Mucosa of stomach (tissue), 1 donor: ENCODE data around the gene BAIAP2L1.

Experiments
- H3K27me3 ChIP-seq: one replicate; pipeline ENCODE4 v1.7.0; 2013; ENCODE audit warnings: mild to moderate bottlenecking, low read length; ENCODE audit not compliant: control insufficient read depth, insufficient read depth
- H3K36me3 ChIP-seq: one replicate; pipeline ENCODE4 v1.7.0; 2013; ENCODE audit warnings: low read length; ENCODE audit not compliant: control insufficient read depth, insufficient read depth
- H3K4me1 ChIP-seq: one replicate; pipeline ENCODE4 v1.7.0; 2013; ENCODE audit warnings: mild to moderate bottlenecking, low read length; ENCODE audit not compliant: control insufficient read depth, insufficient read depth
- H3K4me3 ChIP-seq: one replicate; pipeline ENCODE4 v1.7.0; 2013; ENCODE audit warnings: low read length
- H3K9ac ChIP-seq: one replicate; pipeline ENCODE4 v1.7.0; 2013; ENCODE audit warnings: mild to moderate bottlenecking, low read length, moderate library complexity
- H3K9me3 ChIP-seq: one replicate; pipeline ENCODE4 v1.7.0; 2013; ENCODE audit warnings: mild to moderate bottlenecking, low read length, moderate library complexity; ENCODE audit not compliant: control insufficient read depth
- donor health status: Pancreatic carcinoma.

Gene BAIAP2L1

DNA sequence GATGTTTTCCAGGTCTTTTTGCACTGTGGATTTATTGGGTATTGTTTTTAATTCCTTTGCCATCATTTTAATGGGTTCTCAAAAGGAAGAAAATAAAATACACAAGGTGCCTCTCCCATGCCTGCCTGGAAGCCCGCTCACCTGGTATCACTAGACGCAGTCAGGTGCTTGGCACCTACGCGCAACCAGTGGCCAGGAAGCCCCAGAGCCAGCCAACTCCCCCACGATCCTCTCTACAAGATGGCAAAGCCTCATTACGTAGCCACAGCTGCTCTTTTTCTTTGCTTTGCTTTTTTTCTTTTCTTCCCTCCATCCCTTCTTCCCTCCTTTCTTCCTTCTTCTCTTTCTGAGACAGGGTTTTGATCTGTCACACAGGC, 34.3 kb downstream of the BAIAP2L1 start:
- Histone ChIP-seq H3K4me1 (peaks cover 59% of the 10 kb centered on the region), H3K9me3 (no peaks in the 10 kb centered on the region), H3K27me3 (no peaks in the 10 kb centered on the region), H3K36me3 (no peaks in the 10 kb centered on the region), H3K4me3 (no peak overlapping the region), H3K9ac (peak overlapping the region; percentile 32)

DNA sequence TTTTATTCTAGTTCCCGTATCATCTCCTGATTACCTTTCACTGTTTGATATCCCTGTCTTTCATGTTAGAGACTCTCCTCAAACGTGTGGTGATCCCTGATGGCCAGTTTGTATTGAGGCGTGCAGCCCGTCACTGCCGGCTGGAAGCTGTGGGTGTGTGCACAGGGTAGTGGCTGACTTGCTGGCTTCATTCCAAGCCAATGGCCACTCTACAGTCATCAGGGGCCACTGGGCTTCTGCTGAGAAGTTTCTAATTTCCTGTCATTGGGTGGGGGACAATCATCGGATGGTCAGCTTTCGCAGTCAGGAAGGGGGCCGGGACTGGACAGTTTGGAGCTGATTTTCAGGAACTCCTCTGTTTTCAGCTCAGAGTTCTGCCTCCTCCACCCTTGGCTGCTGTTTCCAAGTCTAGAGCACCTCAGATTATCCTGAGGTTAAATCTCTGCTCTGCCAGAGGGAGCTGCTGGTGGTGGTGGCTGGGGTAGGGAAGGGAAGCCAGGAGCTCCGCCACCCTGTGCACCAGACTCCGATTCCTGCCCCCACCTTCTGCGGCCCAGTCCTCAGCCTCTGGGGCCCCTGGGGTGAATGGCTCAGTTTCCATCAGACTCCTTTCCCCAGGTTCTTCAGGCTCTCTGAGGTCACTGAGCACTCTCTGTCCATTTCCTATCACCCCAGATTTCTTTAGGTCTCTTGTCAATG, 34.9 kb downstream of the BAIAP2L1 start:
- peaks cover 59% of the 10 kb centered on the region for H3K4me1 ChIP-seq
- no peaks in the 10 kb centered on the region for H3K36me3 ChIP-seq
- H3K9me3 ChIP-seq: no peaks in the 10 kb centered on the region
- peak overlapping the region; percentile 32 for H3K9ac ChIP-seq
- H3K27me3 ChIP-seq: no peaks in the 10 kb centered on the region
- H3K4me3 ChIP-seq: no peak overlapping the region

DNA sequence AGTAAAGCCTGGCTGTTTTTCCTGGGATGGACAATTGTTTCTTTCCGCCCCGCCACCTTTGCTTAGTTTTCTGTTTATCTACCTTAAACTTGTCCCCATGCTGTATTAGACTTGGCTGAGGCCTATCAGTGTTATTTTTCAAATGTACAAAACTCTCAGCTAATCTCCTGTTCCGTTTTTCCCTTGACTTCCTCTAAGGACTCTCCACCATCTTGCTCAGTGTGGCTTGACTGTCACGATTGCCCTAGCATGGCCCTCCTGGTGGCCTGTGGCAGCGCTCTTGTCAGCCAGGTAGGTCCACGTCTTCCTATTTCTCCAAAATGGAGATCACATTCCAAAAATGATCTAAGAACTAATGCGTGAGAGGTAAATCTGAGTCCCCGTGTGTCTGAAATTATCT, 36.7 kb downstream of the BAIAP2L1 start:
- peaks cover 4% of the 10 kb centered on the region for H3K36me3 ChIP-seq
- peak overlapping the region; percentile 17 for H3K4me3 ChIP-seq
- H3K9me3 ChIP-seq: no peaks in the 10 kb centered on the region
- H3K4me1 ChIP-seq: peaks cover 54% of the 10 kb centered on the region
- no peaks in the 10 kb centered on the region for H3K27me3 ChIP-seq
- no peak overlapping the region for H3K9ac ChIP-seq

DNA sequence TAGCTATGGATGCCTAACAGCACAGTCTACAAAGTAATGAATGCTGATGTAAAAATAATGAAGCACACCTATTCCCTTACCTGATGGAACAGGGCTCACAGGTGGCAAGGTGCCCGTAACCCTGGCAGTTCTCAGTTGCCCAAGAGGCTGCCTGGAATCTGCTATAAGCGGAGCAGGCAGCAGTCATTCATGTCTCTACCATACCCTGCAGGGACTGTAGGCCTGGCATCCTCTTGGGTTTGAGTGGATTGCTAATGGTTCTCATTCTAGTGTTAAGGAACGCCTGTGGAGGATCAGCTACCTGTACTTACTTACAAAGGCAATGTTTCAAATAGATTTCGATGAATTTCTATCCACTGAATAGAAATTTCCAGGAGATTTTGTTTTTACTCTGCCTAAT, 38.4 kb downstream of the BAIAP2L1 start:
- Histone ChIP-seq H3K9me3 (no peaks in the 10 kb centered on the region), H3K4me1 (peaks cover 45% of the 10 kb centered on the region), H3K4me3 (no peak overlapping the region), H3K27me3 (no peaks in the 10 kb centered on the region), H3K36me3 (peaks cover 4% of the 10 kb centered on the region), H3K9ac (no peak overlapping the region)

DNA sequence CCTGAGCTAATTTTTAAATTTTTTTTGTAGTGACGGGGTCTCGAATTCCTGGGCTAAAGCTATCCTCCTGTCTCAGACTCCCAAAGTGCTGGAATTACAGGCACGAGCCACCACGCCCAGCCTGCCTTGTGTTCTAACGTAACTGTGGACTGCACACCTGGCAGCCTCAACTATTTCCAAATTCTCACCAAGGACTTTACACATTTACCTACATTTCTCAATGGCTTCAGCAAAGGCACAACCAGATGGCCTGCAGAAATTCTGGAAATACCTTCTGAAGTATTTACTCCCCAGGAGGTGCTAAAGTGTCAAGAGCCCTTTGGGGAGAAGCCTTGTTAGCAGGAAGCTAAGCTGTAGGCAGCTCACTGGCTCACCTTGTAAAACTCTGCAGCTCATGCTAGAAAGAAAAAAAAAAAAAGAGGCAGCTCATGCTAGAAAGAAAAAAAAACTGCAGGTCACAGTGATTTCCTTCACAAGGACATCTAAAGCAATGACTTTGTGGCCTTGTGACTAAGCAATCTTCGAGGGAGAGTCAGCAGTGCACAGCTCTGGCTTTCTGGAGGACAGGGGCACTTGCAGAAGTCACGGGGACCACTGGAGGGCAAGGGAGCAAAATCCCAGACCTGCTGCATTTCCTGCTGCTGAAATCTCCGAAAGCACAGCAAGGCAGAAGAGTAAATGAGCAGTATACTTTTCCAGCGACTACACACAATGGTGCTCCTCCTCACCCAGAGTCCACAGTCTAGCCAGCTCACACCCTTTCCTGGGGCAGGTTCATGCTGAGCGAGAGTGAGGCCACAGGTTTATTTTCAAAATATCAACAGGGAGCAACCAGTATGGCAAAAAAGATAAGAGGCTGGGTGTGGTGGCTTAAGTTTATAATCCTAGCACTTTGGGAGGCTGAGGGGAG, 40.4 kb downstream of the BAIAP2L1 start:
- Histone ChIP-seq H3K9ac (peak overlapping the region; percentile 2), H3K4me1 (peaks cover 35% of the 10 kb centered on the region), H3K4me3 (no peak overlapping the region), H3K36me3 (peaks cover 4% of the 10 kb centered on the region), H3K9me3 (no peaks in the 10 kb centered on the region), H3K27me3 (no peaks in the 10 kb centered on the region)

DNA sequence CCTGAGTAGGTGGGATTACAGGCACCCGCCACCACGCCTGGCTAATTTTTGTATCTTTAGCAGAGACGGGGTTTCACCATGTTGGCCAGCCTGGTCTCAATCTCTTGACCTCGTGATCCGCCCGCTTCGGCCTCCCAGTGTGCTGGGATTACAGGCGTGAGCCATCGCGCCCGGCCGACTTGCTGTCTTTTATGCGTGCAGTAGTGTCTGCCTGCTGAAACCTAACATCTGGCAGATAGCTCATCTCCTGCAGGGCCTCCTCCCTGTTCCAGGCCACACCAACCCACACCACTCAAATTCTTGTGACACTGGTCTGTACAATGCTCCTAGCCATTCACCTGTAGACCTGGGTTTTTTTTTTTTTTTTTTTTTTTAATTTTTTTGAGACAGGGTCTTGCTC, 41.5 kb downstream of the BAIAP2L1 start:
- no peaks in the 10 kb centered on the region for H3K27me3 ChIP-seq
- H3K36me3 ChIP-seq: peaks cover 8% of the 10 kb centered on the region
- H3K9me3 ChIP-seq: no peaks in the 10 kb centered on the region
- H3K4me1 ChIP-seq: peaks cover 41% of the 10 kb centered on the region
- H3K4me3 ChIP-seq: no peak overlapping the region
- H3K9ac ChIP-seq: no peak overlapping the region

DNA sequence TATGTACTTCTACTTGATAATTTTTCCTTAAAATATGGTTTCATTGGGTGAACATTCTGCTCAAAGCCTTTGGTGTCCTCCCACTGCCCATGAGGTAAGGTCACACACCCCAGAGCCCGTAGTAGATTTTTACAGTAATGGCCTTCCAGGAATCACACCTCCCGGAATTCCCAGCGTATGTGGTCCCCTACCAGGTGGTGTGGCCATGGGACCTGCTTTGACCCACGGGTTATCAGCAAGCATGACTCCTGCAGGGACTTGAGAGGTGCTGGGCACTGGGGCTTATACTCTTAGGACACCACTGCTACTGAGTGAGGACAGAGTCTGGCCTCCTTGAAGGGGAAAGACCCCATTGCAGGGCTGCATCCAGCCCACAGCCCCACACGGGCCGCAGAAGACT, 42.2 kb downstream of the BAIAP2L1 start:
- H3K27me3 ChIP-seq: no peaks in the 10 kb centered on the region
- peaks cover 40% of the 10 kb centered on the region for H3K4me1 ChIP-seq
- peaks cover 8% of the 10 kb centered on the region for H3K36me3 ChIP-seq
- H3K4me3 ChIP-seq: no peak overlapping the region
- H3K9ac ChIP-seq: no peak overlapping the region
- H3K9me3 ChIP-seq: no peaks in the 10 kb centered on the region

DNA sequence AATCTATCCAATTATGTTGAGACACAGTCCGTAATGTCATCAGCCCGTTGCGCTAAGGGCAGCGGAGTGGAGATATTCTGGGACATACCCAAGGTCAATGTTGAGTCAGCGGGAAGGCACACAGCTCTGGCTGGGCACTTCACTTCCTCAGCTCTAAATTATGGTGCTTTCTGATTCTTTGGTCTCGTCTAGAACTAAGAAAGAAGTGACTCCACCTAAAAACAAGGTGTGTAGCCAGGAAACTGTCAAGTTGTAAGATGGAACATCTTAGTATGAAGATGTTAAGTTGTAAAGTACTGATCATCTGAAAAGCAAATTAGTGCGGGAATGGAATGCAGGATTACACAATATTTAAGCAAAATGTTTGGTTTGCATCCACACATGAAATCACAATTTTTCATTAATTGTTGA, 43.1 kb downstream of the BAIAP2L1 start:
- Histone ChIP-seq H3K9me3 (no peaks in the 10 kb centered on the region), H3K4me3 (no peak overlapping the region), H3K4me1 (peaks cover 39% of the 10 kb centered on the region), H3K36me3 (peaks cover 8% of the 10 kb centered on the region), H3K27me3 (no peaks in the 10 kb centered on the region), H3K9ac (no peak overlapping the region)

DNA sequence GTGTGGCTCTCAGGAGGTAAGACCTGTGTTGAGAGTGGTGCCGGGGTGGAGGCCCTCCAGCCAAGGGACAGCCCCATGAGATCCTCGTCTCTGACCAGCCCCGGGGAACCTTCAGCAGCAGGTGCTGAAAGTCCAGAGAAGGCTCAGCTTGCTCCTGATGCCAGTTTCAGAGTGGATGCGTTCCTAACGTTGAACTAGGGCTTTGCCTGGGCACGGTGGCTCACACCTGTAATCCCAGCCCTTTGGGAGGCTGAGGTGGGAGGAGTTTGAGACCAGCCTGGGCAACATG, 45.7 kb downstream of the BAIAP2L1 start:
- Histone ChIP-seq H3K4me3 (no peak overlapping the region), H3K9ac (peak overlapping the region; percentile 57), H3K36me3 (peaks cover 5% of the 10 kb centered on the region), H3K27me3 (no peaks in the 10 kb centered on the region), H3K4me1 (peaks cover 49% of the 10 kb centered on the region), H3K9me3 (no peaks in the 10 kb centered on the region)

DNA sequence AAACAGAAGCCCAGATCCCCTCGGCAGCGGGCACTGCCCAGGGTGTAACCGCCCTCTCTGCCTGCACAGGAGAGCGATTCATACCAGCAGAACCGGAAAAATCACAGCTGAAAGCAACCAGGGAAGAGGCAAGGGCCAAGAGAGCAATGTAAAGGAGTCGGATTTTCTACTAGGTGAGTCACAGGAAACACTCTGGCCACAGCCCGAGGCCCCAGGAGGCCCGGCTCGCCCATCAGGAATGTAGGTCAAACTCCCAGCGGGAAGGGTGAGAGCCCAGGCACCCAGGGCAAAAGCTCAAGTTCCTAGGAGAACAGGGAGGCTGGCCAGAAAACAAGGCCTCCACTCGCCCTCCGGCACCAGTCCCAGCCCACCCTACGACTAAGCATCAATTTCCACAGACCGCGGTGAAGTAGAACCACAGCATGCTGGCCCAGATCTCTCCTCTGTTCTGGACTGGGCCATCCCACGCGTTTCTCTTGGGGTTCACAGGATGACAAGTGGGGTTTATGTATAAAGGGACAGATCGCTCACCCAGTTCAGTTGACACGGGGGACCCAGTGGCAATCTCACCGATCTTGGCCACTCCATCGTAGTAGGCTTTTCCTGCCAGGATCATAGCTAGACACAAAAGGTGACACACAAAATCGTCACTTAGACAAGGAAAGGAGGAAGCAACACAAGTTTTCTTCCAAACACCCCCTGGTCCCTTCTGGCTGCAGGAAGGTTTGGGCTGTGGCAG, 46.2 kb downstream of the BAIAP2L1 start:
- Histone ChIP-seq H3K9ac (peak overlapping the region; percentile 57), H3K36me3 (peaks cover 4% of the 10 kb centered on the region), H3K4me1 (peaks cover 44% of the 10 kb centered on the region), H3K4me3 (no peak overlapping the region), H3K9me3 (no peaks in the 10 kb centered on the region), H3K27me3 (no peaks in the 10 kb centered on the region)

DNA sequence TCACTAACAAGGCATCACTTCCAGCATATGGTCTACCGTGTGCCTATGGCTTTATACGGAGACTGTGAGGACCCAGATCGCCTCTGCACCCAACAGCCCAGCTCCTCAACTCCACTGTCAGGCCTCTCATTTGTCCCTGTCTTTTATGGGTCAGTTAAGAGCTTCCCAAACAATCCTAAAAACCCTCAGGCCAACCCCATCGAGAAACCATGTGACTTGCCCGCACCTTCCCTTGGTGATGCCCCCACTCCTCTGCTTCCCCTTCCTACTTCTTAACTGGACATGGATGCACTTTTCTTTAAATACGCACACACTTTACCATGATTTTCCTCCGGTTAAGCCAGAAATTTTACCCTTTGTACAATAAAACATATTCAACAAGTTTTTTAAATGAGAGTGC, 46.8 kb downstream of the BAIAP2L1 start:
- peak overlapping the region; percentile 57 for H3K9ac ChIP-seq

DNA sequence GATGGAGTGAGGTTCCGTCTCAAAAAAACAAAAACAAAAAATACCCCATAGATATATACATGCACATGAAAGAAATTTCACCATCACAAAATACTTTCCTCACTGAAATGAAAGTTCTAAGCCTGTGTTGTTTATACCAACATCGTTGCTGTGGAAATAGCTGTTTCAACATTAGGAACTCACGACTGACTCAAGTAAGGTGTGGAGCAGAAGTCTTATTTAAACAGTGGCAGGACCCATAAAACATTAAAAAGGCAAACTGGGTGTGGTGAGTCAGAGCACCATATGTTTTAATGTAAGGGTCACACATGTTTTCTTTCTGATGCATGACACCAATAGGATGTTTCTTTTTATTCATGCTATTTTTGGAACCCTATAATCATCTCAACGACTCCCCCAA, 48.3 kb downstream of the BAIAP2L1 start:
- H3K27me3 ChIP-seq: no peaks in the 10 kb centered on the region
- peaks cover 4% of the 10 kb centered on the region for H3K36me3 ChIP-seq
- no peak overlapping the region for H3K4me3 ChIP-seq
- H3K4me1 ChIP-seq: peaks cover 52% of the 10 kb centered on the region
- H3K9me3 ChIP-seq: no peaks in the 10 kb centered on the region
- peak overlapping the region; percentile 57 for H3K9ac ChIP-seq

More for the DNA sequence above, 46.8 kb downstream of the BAIAP2L1 start:
- Histone ChIP-seq H3K4me1 (peaks cover 51% of the 10 kb centered on the region), H3K4me3 (no peak overlapping the region), H3K9me3 (no peaks in the 10 kb centered on the region), H3K27me3 (no peaks in the 10 kb centered on the region), H3K36me3 (peaks cover 4% of the 10 kb centered on the region)
